AG08396 (cell line): Measurements from ENCODE around the gene UBE2L5.

Experiments used
- DNase-seq: peaks from one replicate; pipeline ENCODE4 v3.0.0; 2012; ENCODE audit warnings: low spot score, mixed read lengths

UBE2L5 gene

DNA sequence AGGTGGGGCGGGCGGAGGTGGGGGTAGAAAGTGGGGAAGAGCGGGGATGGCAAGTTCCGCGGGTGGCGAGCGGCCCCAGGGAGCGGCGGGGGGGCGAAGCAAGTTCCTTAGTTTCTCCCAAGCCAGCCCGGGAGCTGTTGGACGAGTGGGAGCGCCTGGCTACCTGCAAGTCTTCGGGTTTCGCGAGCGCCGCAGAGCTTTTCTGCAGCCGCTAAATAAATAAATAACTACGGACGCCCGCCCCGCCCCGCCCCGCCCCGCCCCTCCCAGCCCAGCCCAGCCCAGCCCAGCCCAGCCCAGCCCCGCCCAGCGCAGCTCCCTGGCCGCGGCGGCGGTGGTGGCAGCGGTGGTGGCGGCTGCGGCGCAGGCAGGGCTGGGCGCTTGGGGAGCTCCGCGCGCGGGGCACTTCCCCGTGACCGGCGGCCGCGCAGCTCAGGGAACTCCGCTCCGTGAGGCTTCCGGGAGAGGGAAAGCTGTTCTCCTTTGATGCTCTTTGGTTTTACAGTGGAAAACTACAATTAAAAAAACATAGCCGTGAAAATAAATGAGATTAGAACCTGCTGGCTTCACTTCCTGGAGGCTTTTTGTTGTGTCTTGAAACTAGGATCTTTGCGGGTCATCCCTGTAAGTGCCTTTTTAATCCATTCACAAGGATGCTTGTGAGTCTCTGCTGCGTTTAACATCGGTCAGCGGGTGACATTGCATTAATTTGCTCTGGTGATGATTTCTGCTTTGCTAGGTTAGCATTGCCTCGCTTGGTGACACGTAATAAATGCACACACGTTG is at the start of gene UBE2L5:
Gene UBE2L5, plus strand, starts transcription at position 440 of the 786 bp plus-strand sequence. CDS start 5,498 bp downstream, outside the sequence.
- DNase-seq: peak; percentile 77

DNA sequence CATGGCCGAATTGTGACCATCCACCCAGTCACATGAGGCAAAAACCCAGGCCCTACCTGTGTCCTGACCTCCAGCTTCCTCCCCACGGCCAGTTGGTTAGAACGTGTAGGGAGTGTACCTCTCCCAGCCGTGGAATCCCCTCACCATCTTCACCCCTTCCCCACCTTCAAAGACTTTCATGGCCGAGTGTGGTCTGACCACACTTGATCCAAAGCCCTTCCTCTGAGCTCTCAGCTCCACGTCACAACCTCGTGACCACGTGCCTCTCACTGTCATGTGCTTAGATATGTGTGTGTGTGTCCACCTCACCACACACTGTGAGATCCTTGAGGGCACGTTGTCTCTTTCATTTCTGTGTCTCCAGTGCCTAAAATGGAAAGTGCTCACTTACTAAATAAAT is 48.6 kb upstream of the UBE2L5 start:
- no peak for DNase-seq

DNA sequence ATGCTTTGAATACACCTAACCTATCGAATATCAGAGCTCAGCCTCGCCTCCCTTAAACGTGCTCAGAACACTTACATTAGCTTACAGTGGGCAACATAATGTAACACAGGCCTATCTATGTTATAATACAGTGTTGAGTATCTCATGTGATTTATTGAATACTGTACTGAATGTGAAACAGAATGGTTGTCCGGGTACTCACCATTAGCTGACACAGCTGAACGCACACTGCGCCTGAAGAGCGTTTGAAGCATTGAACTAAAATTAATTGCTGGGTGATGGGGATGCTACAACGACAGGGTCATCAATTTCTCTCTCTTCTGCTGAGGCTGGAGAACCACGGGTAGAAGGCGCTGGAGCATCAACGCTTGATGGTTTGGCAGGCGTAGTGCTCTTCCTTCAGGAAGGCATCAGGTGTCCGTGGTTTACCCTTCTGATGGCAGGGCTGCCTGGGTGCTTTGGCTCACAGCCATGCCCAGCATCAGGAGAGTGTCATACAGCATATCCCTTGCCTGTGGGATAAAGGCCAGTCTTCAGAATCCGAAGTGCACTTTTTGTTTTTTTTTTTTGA is 46.9 kb upstream of the UBE2L5 start:
- no peak for DNase-seq

DNA sequence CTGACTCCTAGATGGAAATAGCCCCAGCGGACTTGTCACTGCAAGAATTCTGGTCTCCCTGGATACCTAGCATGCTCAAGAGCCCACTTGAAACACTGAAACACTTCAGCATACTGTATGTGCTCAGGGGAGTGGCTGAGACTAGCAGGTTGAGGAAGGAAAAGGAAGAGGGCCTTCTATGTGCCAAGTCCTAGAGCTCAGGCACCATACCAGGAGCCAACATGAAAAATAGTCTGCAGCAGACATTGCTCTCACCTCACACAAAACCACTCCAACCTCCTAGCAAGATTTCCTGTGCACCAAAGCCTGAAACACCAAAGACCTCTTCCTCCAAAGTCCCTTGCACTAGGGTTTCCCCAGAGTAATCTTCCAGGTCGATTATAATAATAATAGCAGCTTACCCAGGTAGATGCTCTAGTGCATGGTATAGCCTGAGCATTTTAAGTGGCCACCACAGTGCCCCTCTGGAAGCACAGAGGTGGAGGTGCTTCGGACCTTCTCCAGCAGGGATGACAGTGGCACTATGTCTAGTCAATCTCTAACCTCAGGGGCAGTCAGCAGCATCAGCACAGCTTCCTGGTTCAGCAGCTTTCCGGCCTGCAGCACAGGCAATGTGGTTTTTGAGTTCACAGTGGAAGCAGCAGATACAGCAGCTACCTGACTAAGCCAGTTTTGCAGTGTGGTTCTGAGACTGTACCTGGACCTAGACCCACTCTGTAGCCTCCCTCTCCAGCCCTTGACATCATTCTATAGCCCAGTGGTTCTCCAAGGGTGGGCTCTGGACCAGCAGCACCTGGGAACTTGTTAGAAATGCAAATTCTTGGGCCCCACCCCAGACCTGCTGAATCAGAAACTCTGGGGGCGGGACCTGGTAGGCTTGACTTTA is 45.6 kb upstream of the UBE2L5 start:
- DNase-seq: no peak

DNA sequence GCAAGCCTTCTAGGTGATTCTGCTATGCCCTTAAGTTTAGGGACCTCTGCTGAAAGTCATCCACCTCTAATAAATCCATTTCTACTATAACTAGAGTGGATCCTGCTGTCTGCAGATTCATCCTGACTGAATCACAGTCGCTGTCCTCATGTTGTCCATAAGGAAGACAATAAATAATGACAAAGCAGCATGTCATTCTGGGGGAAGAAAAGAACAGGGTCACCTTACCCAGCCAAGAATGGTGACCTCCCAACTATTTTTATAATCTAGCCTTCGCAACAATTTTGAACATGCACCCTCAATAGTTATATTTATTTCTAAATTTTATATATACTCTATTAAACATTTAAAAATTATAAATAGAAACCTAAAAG is 45.0 kb upstream of the UBE2L5 start:
- no peak for DNase-seq

DNA sequence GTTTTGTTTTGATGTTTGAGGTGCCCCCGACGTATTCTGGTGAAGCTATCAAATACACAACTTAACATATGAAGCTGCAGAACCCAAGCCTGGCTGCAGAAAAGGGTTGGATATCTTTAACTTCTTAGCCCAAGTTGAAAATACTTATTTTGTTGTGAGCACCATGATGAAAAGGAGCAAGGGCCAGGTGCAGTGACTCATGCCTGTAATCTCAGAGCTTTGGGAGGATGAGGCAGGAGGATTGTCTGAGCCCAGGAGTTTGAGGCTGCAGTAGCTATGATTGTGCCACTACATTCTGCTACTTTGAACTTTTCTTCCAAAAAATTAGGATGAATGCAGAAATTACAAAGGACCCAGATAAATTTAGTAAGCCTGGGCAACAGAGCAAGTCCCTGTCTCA is 44.1 kb upstream of the UBE2L5 start:
- DNase-seq: no peak

DNA sequence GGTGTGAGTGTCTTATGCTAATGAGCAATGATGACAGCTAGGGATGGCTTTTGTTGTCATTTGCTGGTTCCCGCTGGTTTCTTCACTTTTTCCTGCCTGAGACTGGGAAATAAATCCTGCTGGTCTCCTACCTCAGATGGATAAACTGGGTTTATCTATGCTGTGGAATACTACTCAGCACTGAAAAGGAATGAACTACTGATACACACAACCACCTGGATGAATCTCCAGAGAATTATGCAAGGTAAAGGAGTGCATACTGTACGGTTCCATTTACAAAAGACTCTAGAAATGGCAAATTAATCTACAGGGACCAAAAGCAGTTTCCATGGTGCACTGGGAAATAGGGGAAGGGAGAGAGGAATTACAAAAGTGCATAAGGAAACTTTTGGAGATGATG is 41.2 kb upstream of the UBE2L5 start:
- no peak for DNase-seq

DNA sequence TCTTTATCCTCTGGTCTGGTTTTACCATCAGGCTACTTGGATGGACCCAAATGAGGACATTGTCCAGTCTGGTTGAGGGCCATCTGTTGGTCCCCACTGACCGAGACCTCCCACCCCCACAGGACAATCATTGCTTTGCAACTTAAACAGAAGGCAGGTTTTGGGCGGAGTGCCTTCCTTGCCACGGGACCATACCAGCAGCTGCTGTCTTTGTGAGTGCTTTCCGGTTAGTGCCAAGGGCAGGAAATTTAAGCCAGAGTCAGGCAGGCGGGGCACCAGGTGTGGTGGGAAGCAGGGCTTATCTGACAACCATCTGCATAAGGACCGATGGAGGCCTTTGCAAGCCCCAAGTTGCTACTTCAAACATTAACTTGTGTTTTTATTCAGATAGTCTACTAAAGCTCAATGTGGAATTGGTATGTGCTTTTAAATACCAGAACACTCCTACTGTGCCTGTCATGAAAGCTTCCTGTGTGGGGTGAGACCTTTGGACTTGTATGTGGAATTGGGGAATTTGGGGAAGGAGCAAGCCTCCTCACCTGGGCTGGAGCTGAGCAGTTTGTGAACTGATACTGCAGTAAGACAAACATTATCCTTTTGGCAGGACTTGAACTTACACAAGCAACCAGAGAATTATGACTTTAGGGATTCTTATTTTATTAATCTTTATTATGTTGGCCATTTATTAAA is 39.3 kb upstream of the UBE2L5 start:
- no peak for DNase-seq

DNA sequence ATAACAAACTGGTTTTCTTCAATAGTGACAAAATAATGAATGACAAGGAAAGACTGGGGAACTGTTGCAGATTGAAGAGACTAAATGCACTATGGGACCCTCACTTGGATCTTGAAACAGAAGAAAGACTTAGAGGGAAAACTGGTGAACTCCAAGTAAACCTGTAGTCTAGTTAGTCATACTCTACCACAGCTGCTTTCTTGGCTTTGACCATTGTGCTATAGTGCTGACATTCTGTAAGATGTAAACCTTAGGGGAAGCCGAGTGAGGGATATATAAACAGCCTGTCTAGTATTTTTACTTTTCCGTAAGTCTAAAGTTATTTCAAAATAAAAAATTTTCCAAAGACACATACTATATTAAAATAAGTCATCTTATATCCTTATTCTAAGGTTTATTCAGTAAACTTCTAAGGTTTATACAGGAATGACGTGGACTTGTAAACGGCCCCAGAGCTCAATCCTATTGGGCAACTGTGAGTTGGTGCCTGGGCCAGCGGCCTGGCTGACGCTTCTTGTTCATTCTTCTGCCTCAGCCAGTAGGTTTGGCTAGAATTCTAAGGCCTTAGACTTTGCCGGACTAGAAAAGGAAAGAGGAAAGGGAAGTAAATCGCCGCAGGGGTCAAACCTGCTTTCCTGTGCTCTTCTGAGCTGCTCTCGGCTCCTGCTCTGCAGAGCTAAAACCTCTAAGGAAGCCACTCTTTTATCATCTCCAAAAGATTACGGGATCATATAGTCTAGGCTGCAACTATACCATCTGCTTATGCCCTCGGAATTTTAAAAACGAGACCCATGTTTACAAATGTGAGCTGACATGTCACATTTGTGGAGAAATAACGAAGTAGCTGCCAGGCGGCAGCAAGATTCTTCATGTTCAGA is 33.6 kb upstream of the UBE2L5 start:
- DNase-seq: peak; percentile 64

DNA sequence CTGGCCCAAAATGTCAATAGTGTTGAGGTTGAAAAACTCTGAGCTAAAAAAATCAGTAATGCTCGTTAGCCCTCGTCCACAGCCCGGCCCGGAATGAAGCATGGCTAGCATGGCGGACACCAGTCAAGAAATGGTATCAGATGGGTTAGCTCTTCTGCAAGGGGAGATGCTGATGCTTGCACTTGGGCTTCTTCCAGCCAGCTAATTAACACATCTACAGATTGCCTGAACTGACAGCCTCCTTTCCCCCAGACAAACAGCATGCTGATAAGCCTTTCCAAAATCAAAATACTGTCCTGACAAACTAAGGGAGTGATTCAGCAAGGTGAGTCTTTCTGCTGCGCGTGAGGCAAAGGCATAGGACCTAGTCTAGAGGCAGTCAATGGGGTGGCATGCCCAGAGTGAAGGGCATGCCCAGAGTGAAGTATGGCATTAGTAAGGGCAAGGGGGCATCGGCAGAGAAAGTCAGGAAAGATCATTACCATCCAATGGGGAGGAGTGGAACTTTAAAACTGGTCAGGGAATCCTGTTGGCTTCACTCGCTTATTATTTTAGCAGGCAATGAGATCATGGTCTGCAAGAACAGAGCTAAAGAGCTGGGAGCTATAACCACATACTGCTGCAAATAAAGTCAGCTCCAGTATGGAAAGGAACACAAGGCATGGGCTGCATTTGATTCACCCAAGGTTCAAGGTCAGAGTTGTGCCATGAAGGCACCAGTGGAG is 30.2 kb upstream of the UBE2L5 start:
- DNase-seq: no peak

DNA sequence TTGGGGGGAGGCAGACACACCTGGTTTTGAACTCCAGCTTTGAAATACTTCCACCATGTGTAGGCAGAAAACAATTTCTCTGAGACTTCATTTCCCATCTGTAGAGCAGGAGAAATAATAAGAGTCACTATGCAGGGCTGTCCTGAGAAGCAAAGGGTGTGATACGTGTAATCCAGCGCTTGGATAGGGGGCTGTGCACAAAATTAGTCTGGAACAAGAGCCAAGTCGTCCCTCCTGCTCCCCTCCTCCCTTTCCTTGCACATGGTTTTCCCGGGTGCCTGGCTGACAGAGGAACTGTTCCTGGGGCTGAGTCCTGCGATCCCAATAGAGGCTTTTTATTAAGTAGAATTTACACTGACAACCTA is 29.6 kb upstream of the UBE2L5 start:
- no peak for DNase-seq

DNA sequence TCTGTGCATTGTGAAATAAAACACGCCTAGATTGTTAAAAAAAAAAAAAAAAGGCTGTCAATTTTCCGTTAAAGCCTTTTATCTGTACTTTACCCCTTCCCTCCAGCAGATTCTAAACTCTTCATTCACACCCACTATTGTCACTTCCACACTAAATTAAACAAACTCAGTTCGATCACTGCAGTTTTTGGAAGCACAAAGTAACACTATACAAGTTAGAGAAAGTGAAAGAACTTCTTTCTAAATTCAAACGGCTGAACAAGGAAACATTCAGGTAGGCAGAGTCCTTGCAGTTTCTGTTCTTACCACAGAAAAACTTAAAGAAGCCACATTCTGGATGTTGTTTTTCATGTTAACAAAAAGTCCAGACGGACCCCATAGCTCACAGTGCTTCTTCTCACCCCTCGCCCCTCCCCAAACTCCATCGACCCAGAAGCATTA is 27.5 kb upstream of the UBE2L5 start:
- no peak for DNase-seq

DNA sequence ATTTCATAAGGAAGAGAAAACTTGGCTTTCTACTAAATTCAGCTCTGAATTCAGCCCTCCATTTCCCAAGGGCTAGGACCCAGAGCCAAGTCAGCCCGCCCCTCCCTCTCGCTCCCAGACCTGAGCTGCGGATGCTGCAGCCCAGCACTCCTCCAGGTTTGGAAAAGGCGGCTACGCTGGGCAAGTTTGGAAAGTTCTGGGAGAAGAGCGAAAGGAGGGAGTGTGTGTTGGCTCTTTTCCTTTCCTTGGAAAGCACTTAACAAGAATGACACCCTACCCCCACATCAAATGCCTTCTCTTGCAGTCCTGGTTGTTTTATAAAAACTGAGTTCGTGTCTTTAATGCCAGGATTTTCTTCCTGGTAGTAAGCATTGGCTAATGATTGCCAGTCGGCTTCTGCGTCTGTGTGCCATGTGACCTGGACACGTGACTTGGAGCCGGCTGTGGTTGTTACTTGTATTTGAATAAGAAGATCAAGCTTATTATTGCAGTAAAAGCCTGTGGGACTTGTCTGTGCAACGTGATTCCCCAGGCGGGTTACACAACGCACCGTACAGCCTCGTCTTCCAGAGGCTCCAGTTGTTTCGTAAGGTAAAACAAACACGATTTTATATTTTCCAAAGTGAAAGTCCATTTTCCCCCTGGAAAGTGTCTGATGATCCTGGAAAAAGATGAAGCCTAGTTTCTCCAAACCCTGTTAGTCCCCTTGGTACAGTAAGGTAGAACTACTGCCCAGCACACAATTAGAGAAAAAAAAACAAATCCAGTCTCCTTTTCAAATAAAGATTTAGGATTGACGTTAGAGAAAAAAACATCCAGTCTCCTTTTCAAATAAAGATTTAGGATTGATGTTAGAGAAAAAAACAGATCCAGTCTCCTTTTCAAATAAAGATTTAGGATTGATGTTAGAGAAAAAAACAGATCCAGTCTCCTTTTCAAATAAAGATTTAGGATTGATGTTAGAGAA is 26.8 kb upstream of the UBE2L5 start:
- peak; percentile 79 for DNase-seq

DNA sequence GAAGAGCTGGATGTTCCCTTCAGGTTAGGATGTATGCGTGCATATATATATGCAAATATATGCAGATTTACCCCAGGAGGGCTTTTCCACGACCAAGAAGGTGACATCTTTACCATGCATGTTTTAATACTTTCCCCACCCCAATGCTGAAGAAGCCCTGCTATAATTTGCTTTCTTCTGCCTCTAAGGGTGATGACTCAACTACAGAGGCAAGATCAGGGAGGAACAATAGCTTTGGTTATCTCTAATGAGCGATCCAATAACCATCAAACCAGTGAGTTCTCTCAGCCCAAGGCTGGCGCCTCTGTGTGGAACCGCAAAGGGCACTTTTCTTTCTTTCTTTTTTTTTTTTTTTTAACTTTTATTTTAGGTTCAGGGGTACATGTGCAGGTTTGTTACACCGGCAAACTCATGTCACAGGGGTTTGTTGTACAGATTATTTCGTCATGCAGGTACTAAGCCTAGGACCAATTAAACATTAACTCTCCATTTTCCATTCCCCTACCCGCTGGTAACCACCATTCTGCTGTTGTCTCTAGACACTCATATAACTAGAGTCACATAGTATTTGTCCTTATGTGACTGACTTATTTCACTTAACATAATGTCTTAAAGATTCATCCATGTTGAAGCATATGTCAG is 25.7 kb upstream of the UBE2L5 start:
- no peak for DNase-seq

DNA sequence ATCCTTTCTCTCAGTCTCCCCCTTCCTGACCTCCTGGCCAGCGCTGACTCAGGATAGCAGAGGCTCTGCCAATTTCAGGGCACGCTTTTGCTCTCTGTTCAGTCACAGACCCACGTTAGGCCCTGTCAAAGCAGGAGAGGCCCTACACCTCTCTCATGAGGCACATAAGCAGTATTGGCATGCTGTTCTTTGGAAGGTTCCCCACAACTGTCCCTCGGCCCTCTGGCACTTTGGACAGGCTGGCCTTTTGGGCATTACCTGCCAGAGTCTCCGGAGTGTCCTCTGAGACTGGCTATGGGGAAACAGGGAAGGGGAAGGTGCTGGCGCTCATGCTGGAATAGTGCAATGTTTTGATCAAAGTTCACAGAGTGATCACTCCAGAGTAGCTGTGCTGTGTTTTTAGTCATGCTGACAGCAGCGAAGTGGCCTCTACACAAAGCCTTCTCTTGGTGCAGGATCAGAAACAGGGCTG is 23.7 kb upstream of the UBE2L5 start:
- no peak for DNase-seq

DNA sequence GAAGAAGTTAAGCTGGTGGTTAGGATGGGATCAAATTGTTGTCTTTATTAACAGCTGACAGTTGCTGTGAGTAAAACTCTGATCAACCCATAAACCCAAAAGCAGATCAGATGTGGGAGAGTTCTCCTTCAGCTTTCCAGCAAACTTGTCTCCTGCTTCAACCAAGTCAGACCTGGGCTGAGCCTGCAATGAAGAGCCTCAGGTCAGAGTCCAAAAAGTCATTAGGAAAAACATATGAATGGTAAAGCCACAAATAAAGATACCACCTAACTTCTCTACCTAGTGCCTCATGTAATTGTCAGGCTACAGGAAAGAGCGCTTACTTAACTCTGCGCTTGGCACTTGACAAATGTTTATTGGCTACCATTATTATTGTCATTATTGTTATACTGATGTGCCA is 21.9 kb upstream of the UBE2L5 start:
- no peak for DNase-seq

DNA sequence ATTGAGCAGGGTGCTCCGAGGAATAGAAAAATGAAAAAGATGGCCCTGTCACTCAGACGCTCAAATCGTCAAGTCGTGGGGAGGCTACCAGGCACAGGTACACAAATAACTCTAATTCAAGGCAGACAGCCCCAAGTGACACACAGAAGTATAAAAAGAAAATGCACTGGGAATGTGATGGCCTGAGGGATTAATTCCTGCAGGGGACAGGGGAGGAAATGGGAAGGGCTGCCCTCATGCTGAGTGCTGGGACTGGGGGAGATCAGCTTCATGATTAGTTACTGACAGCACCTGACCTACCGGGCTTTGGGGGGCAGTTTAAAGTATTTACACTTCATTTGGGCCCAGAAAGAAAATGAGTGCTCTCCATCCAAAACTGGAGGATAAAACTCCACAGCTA is 20.9 kb upstream of the UBE2L5 start:
- no peak for DNase-seq

DNA sequence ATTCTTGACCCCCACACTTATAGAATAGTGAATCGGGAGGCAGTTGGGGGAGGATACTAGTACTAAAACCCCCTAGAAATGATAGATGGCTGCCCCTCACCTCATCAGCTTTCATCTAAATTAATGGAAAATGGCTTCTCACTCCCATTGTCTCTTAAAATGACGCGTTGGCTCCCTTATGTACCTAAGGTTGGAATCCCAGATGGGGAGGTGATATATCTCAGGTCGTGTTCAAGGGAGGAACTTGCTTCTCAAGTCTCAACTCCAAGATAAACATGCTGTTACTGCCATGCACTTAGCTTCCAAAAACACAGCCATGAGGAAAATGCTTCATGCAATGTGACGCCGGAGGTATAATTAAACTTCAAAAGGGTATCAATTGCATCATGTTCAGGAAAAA is 18.8 kb upstream of the UBE2L5 start:
- no peak for DNase-seq

DNA sequence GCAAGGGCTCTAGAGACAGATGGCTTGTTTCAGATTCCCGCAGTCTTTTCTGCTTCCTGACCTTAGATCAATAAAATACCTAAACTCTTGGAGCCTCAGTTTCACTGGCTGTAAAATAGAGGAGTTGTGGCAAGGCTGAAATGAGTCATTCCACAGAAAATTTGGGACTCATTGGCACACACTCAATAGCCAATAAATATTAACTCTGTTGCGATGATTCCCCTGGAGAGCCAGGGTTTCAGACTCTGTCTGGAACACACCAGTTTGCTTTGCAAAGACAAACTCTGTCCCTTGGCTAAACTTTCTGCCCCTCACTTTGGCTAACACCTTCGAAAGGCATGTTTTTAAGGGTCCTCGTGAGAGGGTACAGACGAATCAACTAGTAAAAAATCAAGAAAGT is 18.1 kb upstream of the UBE2L5 start:
- DNase-seq: no peak
